Measurements from ENCODE around the gene FFAR4.

- TF ChIP-seq SP1 (IDR thresholded peaks at IDR 0.05) (no peak), FOXA1 (IDR thresholded peaks at IDR 0.05) (no peak), BHLHE40 (IDR thresholded peaks at IDR 0.05; ENCODE audit: borderline replicate concordance) (no peak), FOXM1 (IDR thresholded peaks at IDR 0.05; ENCODE audit: borderline replicate concordance) (no peak), FOXK2 (IDR thresholded peaks at IDR 0.05) (no peak), TARDBP (IDR thresholded peaks at IDR 0.05) (no peak), LEF1 (IDR thresholded peaks at IDR 0.05; ENCODE audit: borderline replicate concordance) (no peak), SUZ12 (IDR thresholded peaks at IDR 0.05) (no peak), NFRKB (IDR thresholded peaks at IDR 0.05) (no peak), ELF4 (IDR thresholded peaks at IDR 0.05) (no peak), ZNF384 (IDR thresholded peaks at IDR 0.05) (no peak), ARNT (IDR thresholded peaks at IDR 0.05) (no peak), CTBP1 (IDR thresholded peaks at IDR 0.05; ENCODE audit: borderline replicate concordance) (no peak)
- TF ChIP-seq, protein P1, sequence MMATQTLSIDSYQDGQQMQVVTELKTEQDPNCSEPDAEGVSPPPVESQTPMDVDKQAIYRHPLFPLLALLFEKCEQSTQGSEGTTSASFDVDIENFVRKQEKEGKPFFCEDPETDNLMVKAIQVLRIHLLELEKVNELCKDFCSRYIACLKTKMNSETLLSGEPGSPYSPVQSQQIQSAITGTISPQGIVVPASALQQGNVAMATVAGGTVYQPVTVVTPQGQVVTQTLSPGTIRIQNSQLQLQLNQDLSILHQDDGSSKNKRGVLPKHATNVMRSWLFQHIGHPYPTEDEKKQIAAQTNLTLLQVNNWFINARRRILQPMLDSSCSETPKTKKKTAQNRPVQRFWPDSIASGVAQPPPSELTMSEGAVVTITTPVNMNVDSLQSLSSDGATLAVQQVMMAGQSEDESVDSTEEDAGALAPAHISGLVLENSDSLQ (IDR thresholded peaks at IDR 0.05), result no peak
These were observed 26.8 kb downstream of the FFAR4 start for GRCh38 chr10:93593254-93593653.
